Mucosa of descending colon (tissue), 3 donors: Measurements from ENCODE around the gene DLG2. TPM values are rescaled to one million over a fixed set of nuclear protein-coding genes. Genes with fewer than 3 reads are reported as not detected.

Experiments
- ATAC-seq: fragments of 200-7000 bp; cut with Tn5 transposase; one replicate; pipeline ENCODE4 v1.9.1; 2020; ENCODE audit warnings: mild to moderate bottlenecking, moderate library complexity
- DNase-seq, 3 donors: peaks; one replicate each; pipeline ENCODE4 v3.0.0-alpha.2; 2020
- H3K36me3 ChIP-seq: fragments of 200-600 bp; one replicate; pipeline ENCODE4 v1.8.0; 2021; ENCODE audit warnings: low read depth, mild to moderate bottlenecking
- H3K4me1 ChIP-seq: fragments of 200-600 bp; one replicate; pipeline ENCODE4 v1.8.0; 2021; ENCODE audit warnings: low read depth, mild to moderate bottlenecking
- H3K4me3 ChIP-seq: fragments of 200-600 bp; one replicate; pipeline ENCODE4 v1.8.0; 2021; ENCODE audit warnings: mild to moderate bottlenecking
- H3K9me3 ChIP-seq: fragments of 200-600 bp; one replicate; pipeline ENCODE4 v1.8.0; 2021; ENCODE audit warnings: mild to moderate bottlenecking
- intact Hi-C, 2 donors: fragments of 100-400 bp; cut with DNase I in 1 of 2; cut with micrococcal nuclease in 1 of 2; formaldehyde crosslinking; loops; one replicate each; pipeline versions ENCODE4 v1.11.0 to v1.11.1; 2022; cut with DNase I, micrococcal nuclease
- total RNA-seq, 3 donors: library from RNA; stranded (reverse); fragmentation: NEBNext Ultra II Directional in 2 of 3; extraction: Animal tissue kit (Norgen Biotek cat#: 25700) in 2 of 3; gene quantifications; one replicate each; pipeline versions ENCODE4 v1.2.1 to v1.2.4, GENCODE V29; 2021 to 2023
- TF ChIP-seq, protein P1 (sequence below): fragments of 200-600 bp; IDR thresholded peaks from one replicate; pipeline ENCODE4 v1.8.0; 2022; ENCODE audit warnings: antibody characterized with exemption, mild to moderate bottlenecking
- donor health status: DM: no; HTN: no; CAD: no; lungs with moderate emphysema.
- donor health status: DM: no; HTN: no; CAD: no.
- donor health status: DM: no; HTN: yes; CAD: no.

The DLG2 gene
- total RNA-seq, 3 donors from 2014 or later: 2.1 to 11.1 (median 2.4) TPM

DNA sequence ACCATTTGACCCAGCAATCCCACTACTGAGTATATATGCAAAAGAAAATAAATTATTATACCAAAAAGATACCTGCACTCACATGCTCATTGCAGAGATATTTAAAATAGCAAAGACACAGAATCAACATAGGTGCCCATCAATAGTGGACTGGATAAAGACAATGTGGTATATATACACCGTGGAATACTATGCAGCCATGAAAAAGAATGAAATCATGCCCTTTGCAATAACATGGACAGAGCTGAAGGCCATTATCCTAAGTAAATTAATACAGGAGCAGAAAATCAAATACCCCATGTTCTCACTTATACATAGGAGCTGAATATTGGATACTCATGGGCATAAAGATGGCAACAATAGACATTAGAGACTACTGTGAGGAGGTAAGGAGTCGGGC is 68.7 kb downstream of the DLG2 start:
- Histone ChIP-seq H3K9me3 (no peaks in the 10 kb centered on the region), H3K4me3 (no peak overlapping the region), H3K36me3 (no peaks in the 10 kb centered on the region), H3K4me1 (no peaks in the 10 kb centered on the region)
- DNase-seq: no peak
- intact Hi-C loops: no loop called here
- TF ChIP-seq, protein P1, sequence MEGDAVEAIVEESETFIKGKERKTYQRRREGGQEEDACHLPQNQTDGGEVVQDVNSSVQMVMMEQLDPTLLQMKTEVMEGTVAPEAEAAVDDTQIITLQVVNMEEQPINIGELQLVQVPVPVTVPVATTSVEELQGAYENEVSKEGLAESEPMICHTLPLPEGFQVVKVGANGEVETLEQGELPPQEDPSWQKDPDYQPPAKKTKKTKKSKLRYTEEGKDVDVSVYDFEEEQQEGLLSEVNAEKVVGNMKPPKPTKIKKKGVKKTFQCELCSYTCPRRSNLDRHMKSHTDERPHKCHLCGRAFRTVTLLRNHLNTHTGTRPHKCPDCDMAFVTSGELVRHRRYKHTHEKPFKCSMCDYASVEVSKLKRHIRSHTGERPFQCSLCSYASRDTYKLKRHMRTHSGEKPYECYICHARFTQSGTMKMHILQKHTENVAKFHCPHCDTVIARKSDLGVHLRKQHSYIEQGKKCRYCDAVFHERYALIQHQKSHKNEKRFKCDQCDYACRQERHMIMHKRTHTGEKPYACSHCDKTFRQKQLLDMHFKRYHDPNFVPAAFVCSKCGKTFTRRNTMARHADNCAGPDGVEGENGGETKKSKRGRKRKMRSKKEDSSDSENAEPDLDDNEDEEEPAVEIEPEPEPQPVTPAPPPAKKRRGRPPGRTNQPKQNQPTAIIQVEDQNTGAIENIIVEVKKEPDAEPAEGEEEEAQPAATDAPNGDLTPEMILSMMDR: no peak
- ATAC-seq: no peak

DNA sequence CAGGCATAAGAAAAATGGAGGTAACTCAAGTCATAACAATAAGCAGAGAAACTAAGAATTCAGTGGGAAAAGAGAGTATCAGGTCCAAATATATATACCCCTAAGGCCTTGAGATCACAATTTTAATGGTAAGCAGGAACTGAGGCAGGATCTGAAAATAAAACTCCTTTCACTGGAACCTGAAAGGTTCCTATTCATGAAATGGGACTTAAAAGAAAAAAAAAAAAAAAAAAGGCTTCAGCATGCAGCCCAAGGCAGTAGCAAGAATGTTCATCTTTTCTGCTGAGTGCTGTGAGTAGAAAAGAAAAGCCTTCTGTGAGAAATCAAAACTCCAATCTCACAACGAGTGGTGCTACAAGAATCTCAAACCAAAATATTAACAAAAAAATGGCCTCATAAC is 75.3 kb downstream of the DLG2 start:
- H3K36me3 ChIP-seq: no peaks in the 10 kb centered on the region
- ATAC-seq: no peak

DNA sequence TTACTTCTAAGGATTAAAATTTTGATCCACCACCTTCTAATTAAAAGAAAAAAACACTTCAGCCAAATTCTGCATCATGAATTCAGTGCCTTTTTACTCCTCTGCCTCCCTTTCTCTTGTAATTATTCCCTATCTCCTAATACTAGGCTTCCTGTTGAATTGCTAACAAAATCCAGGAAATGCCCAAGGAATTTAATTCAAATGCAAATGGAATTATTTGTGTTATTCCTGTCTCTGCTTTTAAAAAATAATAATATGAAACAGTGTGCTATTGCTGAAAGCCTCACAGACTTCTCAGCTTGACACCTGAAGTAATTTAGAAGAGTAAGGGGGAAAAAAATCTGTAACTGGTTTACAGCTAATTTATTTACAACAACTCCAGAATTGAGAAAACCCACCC is 85.5 kb downstream of the DLG2 start:
- no peak overlapping the region for H3K4me3 ChIP-seq
- H3K4me1 ChIP-seq: no peaks in the 10 kb centered on the region
- intact Hi-C loops: no loop called here
- no peaks in the 10 kb centered on the region for H3K9me3 ChIP-seq
- TF ChIP-seq, protein P1: no peak
- H3K36me3 ChIP-seq: no peaks in the 10 kb centered on the region
- no peak for ATAC-seq
- no peak for DNase-seq

More for the DNA sequence above, 75.3 kb downstream of the DLG2 start:
- Histone ChIP-seq H3K9me3 (no peaks in the 10 kb centered on the region), H3K4me3 (no peak overlapping the region), H3K4me1 (no peaks in the 10 kb centered on the region)
- intact Hi-C loops: no loop called here
- TF ChIP-seq, protein P1: no peak
- DNase-seq: no peak

DNA sequence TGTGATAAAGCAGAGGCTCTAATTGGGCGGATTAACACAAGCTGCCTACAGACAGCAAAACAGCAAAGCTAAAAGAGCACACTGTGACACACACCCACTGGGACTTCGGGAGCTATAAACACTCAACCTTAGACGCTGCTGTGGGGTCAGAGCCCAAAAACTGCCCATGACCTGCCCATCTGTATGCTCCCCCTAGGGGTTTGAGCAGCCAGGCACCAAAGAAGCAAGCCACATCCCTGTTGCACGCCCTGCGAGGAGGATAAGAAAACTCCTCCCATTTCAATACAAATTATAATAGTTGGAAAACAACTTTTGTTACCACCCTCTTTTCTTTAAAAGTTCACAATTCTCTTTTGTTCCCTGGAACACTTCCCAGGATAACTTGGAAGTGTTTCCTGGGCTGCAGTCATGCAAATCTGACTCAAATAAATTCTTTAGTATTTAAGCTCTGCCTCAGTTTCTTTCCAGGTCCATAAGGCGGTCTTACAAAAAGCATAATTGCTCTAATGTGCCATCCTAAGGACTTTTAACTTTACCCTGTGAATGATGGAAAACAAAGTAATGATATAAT is 86.4 kb downstream of the DLG2 start:
- ATAC-seq: no peak
- no peak overlapping the region for H3K4me3 ChIP-seq
- TF ChIP-seq, protein P1: no peak
- H3K36me3 ChIP-seq: no peaks in the 10 kb centered on the region
- DNase-seq: no peak
- no peaks in the 10 kb centered on the region for H3K4me1 ChIP-seq
- no peaks in the 10 kb centered on the region for H3K9me3 ChIP-seq
- intact Hi-C loops: no loop called here

DNA sequence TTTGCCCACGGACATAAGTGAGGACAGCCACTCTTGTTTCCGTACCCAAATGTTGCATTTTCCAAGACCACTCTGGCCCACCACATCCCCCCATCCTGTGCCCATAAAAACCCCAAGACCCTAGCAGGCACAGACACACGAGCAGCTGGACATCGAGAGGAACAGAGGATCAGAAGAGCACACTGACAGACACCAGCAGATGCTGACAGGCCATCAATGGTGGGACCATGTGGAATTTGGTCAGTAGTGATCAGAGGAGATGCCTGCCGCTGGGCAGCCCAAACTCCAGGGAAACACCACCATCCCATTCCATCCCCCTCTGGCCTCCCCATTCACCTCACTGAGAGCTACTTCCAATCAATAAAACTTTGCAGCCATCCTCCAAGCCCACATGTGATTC is 87.0 kb downstream of the DLG2 start:
- TF ChIP-seq, protein P1: no peak
- DNase-seq: no peak

DNA sequence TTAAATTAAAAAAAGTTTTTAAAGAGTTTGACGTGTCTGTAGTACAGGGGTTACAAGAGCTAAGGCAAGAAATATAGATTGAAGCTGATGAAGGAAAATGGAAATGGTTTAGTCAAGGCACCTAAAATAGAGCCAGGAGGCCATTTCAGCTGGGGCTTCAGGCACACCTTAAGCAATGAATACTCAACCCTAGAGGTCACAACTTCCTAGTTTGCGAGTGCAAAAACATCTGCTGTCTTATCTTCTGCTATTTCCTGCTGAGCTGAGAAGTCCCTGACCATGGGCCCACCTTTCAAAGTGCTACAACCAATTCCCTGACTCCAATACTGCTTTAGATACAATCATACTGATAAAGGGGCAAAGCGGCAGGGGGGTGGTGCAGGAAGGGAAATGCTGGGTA is 87.4 kb downstream of the DLG2 start:
- Histone ChIP-seq H3K9me3 (peaks cover 6% of the 10 kb centered on the region), H3K4me1 (no peaks in the 10 kb centered on the region), H3K4me3 (no peak overlapping the region), H3K36me3 (no peaks in the 10 kb centered on the region)
- ATAC-seq (no peak), DNase-seq (no peak)
- TF ChIP-seq, protein P1: no peak
- intact Hi-C loops: no loop called here

More for the DNA sequence above, 87.0 kb downstream of the DLG2 start:
- Histone ChIP-seq H3K36me3 (no peaks in the 10 kb centered on the region), H3K4me1 (no peaks in the 10 kb centered on the region), H3K9me3 (peaks cover 2% of the 10 kb centered on the region), H3K4me3 (no peak overlapping the region)
- no peak for ATAC-seq
- intact Hi-C loops: no loop called here
